GM18505 (cell line): ENCODE data around the gene RIIAD1.

Experiments used
- ATAC-seq: cut with Tn5 transposase; IDR thresholded peaks from one replicate; pipeline ENCODE4 v1.9.1; 2021; ENCODE audit not compliant: unreplicated experiment
- POLR2A ChIP-seq: IDR thresholded peaks from 4 replicates; pipeline ENCODE4 v1.6.1; 2011; ENCODE audit warnings: borderline replicate concordance; ENCODE audit not compliant: insufficient read depth, insufficient read length; ENCODE audit errors: extremely low read depth

Gene RIIAD1

DNA sequence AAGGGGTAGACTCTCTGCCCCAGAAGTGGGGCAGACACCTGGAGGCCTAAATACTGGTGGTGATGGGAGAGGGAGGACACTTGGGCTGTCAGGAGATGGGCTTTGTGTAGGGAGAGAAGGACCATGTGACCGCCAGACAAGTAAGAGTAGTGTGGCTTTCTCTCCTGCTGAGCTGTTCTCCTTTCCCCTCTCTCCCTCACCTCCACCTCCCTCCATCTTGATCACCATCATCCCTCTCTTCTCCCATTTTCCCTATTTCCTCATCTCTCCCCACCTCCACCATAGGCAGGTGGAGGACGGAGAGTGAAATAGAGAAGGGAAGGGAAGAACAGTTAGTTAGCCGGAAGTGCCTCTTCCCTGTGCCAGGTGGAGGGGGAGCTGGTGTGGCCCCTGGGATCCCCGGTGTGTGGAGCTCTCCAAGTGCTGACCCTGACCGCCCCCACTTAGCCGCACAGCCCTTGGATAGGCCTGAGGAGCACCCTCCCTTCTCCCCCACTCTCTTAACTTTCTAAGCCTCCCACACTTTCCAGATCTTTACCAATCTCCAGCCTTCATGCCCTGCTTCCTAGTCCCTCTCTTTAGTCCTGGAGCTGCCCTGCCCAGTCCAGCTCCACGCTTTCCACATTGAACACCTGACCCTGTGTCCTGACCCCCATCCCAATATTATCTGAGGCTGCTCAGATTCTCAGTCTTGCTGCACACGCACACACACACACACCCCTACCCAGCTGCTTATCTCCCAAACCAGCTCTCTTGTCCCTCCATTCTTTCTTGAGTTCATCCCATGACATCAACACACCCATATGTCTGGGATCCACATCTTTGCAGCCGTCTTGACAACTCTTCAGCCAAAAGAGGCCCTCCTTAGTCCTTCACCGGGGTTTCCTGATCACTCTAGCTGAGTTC, 6.2 kb upstream of the RIIAD1 start:
- ATAC-seq, result no peak
- TF ChIP-seq POLR2A, result no peak

DNA sequence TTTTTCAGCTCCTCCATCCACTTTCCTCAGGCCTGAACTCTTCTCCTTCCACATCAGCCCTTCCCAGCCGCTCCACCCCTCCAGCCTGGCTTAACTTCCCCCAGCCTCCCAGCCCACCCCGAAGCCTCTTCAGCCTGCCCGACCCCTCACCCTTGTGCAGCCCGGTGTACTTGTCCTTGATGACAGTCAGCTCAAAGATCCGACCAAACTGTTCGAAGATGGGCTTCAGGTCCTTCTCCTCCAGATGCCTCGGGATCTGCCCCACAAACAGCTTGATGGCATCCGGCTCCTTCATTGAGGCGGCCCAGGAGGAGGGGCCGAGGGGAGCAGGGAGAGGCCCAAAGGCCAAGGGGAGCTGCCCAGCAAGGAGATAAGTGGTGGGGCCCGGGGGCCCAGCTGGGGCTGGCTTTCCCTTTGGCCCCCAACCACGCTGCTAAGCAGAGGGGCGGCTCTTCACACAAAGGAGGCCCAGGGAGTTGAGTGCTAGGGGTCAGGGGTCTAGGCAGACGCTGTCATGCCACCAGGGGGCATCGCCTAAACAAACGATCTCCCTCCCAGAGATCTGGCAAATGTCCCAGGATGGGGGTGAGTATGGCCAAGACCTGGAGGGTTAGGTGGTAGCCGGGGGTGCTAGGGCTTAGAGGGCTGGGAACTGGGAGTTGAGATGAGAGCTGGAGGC, 5.5 kb upstream of the RIIAD1 start:
- ATAC-seq, result no peak
- TF ChIP-seq POLR2A, result no peak

DNA sequence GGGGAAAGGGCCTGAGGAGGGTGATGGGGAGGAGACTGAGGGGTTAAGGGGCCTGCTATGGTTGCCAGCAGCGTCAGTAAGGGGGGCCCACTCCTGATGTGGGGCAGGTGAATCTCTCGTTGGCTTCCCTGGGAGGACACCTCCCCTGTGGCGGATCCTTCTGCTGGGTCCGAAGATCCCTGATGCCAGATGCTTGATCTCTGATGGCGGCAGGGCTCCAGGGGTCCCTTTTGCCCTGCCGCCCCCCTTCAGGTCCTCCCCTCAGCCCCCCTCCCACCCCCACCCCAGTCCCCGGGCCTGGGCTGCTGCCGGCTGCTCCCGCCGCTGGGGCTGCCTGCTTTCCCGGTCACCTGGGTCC, 4.9 kb upstream of the RIIAD1 start:
- ATAC-seq, result no peak
- no peak for TF ChIP-seq POLR2A

DNA sequence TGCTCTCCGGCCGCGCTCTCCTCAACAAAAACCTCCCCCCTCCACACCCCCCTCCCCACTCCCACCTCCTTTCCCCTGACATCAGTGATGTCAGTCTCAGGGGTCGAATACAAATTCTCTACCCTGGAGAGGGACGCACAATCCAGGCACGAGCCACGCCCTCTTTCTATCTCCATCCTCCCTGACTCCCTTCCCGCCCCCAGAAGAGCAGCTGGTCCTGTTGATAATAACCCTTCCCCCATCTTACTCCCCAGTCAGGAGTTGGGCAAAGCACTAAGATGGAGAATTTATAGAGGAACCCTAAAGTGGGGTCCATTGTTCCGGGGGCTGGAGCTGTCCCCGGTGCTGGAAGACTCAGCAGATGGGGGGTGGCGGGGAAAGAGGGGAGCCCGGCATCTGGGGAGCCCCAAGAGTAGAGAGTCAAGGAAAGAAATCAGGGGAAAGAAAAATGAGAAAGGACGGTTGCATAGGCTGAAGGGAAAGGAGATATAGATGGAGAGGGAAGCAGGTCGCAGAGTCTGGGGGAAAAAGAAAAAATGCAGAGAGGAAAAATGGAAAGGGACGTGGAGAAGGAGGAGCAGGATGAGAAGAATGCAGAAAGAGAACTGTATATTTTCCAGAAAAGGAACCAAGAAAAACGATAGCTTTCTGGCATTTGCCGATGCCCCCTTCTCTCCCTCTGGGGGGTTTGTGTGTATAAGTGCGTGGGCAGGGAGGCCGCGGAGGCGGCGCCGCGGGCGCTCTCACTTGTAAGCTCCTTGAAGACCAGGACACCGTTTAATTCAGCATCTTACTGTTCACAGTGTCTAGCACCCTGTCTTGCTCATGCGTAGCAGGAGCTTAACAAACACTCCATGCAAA, 4.3 kb upstream of the RIIAD1 start, which contains the start of gene CELF3:
CELF3 (minus strand) TSS at position 33 of the 861 bp plus-strand sequence. CDS start 783 bp downstream, outside the sequence.
- ATAC-seq, result no peak
- no peak for TF ChIP-seq POLR2A

DNA sequence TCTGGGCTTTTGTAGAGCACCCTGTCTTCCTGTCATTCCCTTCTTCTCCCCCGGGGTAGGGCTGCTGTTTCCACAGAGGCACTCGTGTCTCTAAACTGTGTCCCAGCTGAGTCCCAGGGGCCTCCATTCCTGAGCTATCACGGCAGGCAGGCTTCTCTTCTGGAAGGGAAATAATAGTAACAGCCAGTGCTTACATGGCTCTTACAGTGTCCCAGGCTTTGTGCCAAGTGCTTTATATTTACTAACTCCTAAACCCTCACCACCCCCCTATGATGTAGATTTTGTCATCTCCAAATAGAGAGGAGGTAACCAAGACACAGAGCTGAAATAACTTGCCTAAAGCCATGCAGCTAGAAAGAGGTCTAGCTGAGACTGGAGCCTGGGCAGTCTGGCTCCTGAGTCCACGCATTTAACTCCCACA, 3.3 kb upstream of the RIIAD1 start:
- TF ChIP-seq POLR2A, result no peak
- no peak for ATAC-seq

DNA sequence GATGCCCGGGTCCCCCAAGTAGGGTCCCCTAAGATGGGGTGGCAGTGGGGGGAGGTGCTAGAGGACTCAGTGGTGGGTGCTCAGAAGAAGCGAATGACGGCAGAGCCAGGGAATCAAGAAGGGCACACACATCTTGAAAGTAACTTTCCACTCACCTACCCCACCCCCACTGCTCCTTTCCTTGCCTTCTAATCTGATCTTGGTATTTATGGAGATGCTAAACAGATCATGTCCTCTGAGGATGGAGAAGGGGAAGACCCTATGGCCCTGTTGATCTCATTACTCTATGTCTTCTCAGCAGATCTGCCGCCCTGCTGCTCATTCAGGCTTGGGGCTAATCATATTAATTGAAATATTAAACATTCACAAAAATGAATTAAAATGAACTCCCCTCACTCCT, 2.7 kb upstream of the RIIAD1 start:
- no peak for ATAC-seq
- TF ChIP-seq POLR2A, result no peak

DNA sequence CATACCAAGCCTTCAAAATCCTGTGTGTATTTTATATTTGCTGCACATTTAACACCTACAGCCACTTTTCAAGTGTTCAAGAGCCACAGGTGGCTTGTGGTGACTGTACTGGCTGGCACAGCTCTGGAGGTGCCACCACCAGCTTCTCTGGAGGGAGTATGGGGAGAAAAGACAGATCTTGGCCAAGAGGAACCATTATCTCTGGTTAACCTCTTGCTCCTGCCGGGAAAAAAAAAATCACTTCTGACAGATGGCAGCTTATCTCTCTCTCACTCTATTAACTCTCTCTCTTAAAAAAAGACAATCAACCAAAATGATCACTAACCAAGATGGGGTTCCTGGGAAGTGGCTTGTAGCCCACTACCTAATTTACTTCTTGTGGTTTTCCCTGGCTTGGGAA, 1.2 kb upstream of the RIIAD1 start:
- TF ChIP-seq POLR2A, result no peak
- ATAC-seq, result no peak

DNA sequence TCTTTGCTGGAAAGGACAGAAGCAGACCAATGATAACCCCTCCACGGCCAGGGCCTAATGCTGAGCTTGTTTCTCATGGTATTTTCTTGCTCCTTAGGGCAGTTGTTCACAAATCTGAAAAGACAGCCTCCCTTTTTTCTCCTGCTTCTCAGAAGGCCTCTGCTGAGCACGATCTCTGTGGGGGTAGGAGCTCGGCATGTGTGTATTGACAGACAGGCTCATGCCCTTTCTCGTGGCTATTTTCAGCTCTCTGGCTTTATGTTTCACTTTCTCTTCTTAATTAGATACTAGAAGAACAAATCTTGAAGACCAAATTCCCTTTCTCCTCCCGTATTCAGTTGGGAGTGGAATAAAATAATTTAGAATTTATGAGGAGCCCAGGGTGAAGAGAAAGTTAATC, 768 bp upstream of the RIIAD1 start:
- ATAC-seq, result no peak
- TF ChIP-seq POLR2A, result no peak

DNA sequence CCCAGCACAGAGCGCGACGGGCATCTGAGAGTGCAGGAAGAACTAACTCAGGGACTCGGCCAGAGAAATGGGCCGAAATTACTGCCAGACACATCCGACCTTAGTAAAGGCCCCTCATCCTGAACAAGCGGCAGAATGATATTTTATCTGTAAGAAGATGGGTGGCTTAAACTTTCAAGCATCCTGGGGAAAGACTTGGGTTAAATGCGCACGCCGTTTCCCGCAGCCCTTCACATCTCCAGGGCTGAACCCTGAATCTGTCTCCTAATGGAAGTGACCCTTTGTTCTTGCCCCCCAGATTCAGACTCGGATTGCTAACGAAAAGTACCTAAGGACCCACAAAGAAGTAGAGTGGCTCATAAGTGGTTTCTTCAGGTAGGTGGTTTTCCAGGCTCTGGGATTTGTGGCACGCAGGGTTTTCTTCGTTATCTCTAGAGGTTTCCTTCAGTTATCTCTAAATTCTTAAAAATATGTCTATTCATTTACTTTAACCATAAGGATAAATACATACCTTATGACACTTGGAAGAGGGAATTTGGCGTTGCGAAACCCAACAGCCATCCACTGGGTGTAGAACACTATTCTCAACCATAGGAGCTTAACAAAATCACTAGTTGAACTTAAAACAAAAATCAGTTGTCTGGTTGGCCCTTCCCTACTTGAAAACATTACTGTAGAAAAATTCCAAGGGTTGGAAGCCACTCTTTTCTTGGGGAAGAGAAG, 627 bp downstream of the RIIAD1 start:
- no peak for ATAC-seq
- TF ChIP-seq POLR2A, result no peak

DNA sequence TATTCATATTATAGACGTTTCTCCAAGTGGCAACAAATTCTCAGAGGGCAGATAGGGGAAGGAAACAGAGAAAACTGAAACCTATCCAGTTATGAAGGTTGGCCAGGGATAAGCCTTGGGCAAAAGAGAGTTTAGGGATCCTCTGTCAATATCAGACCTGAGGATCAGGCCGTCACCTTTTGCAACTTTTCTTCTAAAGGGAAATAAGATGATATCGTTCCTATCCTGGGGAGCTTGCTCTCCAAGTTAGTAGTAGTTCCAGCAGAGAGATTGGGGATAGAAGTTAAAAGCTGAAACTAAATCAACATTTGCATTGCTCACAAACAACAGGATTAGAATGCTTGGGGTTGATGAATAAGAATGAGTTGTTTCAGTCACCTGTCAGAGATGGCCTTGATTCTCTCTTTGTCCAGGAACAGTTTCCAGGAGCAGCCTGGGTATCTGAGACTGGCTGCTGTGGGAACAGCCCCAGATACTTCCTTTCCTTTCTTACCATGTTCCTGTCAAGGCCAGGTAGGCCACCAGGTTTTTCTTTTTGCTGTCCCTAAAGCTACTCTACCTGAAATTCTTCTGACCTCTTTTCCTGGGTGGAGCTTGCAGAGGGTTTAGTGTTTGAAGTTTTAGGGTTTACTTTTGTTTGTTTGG, 2.5 kb downstream of the RIIAD1 start:
- no peak for TF ChIP-seq POLR2A
- ATAC-seq, result no peak

DNA sequence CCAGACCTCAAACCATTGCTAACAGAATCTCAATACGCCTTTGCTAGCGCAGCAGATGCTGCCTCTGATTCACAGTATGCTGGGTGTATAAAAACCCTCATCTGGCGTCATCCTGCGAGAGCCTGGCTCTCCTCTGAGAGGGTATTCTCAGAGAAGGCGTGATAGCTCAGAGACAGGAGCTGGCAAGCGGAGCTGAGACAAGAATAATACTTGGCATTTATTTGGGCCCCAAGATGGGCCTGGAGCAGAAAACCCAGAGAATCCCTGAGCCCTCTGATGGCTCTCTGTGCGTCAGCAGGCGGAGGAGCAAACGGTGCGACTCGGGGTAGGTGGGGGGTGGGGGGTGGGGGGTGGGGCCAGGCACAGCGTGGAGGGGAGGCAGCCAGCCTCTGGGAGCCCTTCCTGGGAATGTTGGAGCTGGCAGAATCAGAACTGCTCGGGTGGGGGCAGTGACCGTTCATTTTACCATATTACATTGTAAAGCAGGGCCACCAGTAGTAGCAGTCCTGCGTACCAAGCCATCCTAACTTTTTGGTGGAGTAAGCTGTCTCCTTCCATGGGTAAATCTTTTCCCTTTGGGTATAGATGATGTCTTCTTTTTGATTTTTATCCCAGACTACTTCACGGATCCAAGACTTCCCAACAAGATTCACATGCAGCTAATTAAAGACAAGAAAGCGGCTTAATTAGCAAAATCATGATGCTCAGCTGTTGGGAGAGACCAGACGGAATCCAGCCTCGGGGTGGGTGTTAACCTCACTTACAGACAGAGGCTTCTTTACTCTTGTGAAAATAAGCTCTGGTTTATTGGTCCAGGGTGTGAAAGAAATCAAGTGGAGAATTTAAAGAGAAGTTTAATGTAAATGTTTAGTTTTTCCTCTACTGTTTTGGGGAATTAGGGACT, 7.1 kb downstream of the RIIAD1 start:
- no peak for TF ChIP-seq POLR2A
- ATAC-seq, result no peak

DNA sequence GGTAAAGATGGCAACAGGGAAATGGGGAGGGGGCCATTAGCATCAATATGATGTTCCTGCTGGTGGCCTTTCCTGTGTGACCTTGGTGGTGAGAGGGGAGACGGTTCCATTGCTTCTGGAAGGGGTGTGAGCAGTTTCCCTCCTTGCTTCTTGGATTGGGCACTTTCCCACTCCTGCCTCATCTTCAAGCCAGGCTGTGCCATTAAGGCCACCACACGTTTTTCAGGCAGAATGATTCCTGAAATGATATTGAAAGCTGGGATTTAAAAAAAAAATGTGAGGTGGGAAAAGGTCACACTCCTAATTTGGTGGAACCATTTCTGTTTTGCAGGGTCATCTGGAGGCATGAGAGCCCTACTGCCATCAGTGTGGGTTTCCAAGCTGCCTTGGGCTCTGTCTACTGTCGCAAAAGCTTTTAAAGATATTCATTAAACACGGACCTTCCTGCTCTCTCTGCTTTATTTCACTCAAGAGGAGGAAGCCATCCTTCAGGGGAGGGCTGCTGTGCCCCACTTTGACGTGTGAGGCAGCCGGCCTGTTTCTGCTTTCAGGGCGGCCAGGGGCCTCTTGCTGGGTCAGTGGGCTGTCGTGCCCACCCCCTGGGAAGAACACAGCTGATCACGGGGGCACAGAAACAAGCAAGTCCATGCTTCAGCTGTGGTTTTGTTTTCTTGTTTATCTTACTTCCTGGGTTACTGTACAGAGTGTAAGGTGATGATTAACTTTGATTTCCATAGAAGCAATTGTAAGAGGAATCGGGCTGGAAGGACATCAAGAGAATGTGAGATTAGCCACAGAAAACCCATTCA, 8.0 kb downstream of the RIIAD1 start:
- no peak for ATAC-seq
- TF ChIP-seq POLR2A, result no peak
